HCT116 (cell line): Measurements from ENCODE around the gene PCCA. TPM values are rescaled to one million over a fixed set of nuclear protein-coding genes. Genes with fewer than 3 reads are reported as not detected.

Experiments
- ATAC-seq: fragments of 200-7000 bp; cut with Tn5 transposase; 2 replicates; pipeline ENCODE4 v1.9.1; 2020; ENCODE audit warnings: mild to moderate bottlenecking, moderate library complexity
- BruUV-seq: library from RNA; stranded (reverse); fragments of 400-500 nt; replicated peaks from 2 replicates; lab custom pipeline; 2021; lab: Mats Ljungman, UMichigan
- CTCF ChIA-PET: fragments of 300-600 bp; sonication (Branson Sonifier 250); formaldehyde crosslinking; loops from one replicate; lab custom pipeline; 2021; ENCODE audit warnings: antibody characterized with exemption; lab: Charles Lee
- POLR2A ChIA-PET: fragments of 300-600, 350-600 bp; sonication (Branson Sonifier 250); formaldehyde crosslinking; loops from one replicate; lab custom pipeline; 2021; ENCODE audit warnings: antibody characterized with exemption; lab: Charles Lee
- RAD21 ChIA-PET, 2 experiments: fragments of 300-600 bp; sonication (Branson Sonifier 250); formaldehyde crosslinking; loops; one replicate each; lab custom pipeline; 2023; ENCODE audit warnings: low total read pairs in 2 of 2; ENCODE audit not compliant: uncharacterized antibody in 2 of 2, unreplicated experiment in 2 of 2, low non-redundant PET in 1 of 2; lab: Charles Lee
- DNase-seq: peaks from one replicate; pipeline ENCODE4 v3.0.0-alpha.2; 2010; ENCODE audit warnings: low read depth, low spot score
- H2AFZ ChIP-seq: fragments of 200-600 bp; shearing (Covaris generic), sonication (generic); 2 replicates; pipeline ENCODE4 v1.6.1; 2017; ENCODE audit warnings: low read depth, mixed run types, mixed read lengths, antibody characterized with exemption, low read length; ENCODE audit not compliant: poor library complexity, severe bottlenecking
- H3K27ac ChIP-seq: 2 replicates; pipeline ENCODE4 v1.5.1; 2012; ENCODE audit warnings: low read depth, low read length
- H3K27me3 ChIP-seq: fragments of 200-600 bp; sonication (generic); 2 replicates; pipeline ENCODE4 v1.6.1; 2016; ENCODE audit warnings: mixed run types, low read length, mixed read lengths; ENCODE audit not compliant: insufficient read depth
- H3K36me3 ChIP-seq, 2 experiments: fragments of 200-500 bp in 1 of 2; fragments of 200-600 bp in 1 of 2; sonication (Bioruptor generic) in 1 of 2; sonication (generic) in 1 of 2; 2 replicates each; pipeline versions ENCODE4 v1.5.1 to v1.6.1; 2014 to 2016; ENCODE audit warnings: low read length in 2 of 2, inconsistent platforms in 1 of 2, mixed read lengths in 1 of 2, mixed run types in 1 of 2; ENCODE audit not compliant: insufficient read depth in 2 of 2, control insufficient read depth in 1 of 2
- H3K4me1 ChIP-seq, 2 experiments: fragments of 200-600 bp in 1 of 2; sonication (generic) in 1 of 2; 2 replicates each; pipeline versions ENCODE4 v1.5.1 to v1.6.1; 2012 to 2017; ENCODE audit warnings: low read length in 2 of 2, inconsistent platforms in 1 of 2, mild to moderate bottlenecking in 1 of 2, mixed read lengths in 1 of 2, mixed run types in 1 of 2, moderate library complexity in 1 of 2; ENCODE audit not compliant: insufficient read depth in 2 of 2, control insufficient read depth in 1 of 2
- H3K4me2 ChIP-seq: fragments of 200-600 bp; sonication (generic); 2 replicates; pipeline ENCODE4 v1.6.1; 2017; ENCODE audit warnings: mixed run types, low read length, mixed read lengths
- H3K4me3 ChIP-seq, 2 experiments: fragments of 200-600 bp in 1 of 2; sonication (generic) in 1 of 2; replicated peaks in 1 of 2; 2 replicates each; pipeline ENCODE4 v1.5.1; 2011 to 2016; ENCODE audit warnings: low read length in 2 of 2, control low read depth in 1 of 2, low read depth in 1 of 2, mild to moderate bottlenecking in 1 of 2, mixed read lengths in 1 of 2, mixed run types in 1 of 2
- H3K79me2 ChIP-seq: fragments of 200-600 bp; sonication (generic); 2 replicates; pipeline ENCODE4 v1.6.1; 2017; ENCODE audit warnings: mild to moderate bottlenecking, mixed run types, low read length, moderate library complexity, mixed read lengths; ENCODE audit not compliant: insufficient read depth
- H3K9ac ChIP-seq: fragments of 200-600 bp; sonication (generic); 2 replicates; pipeline ENCODE4 v1.6.1; 2016; ENCODE audit warnings: low read length, mixed read lengths
- H3K9me2 ChIP-seq: fragments of 200-600 bp; sonication (generic), shearing (Covaris generic); 2 replicates; pipeline ENCODE4 v1.6.1; 2017; ENCODE audit warnings: mixed run types, mild to moderate bottlenecking, moderate library complexity; ENCODE audit not compliant: insufficient read depth
- H3K9me3 ChIP-seq, 2 experiments: fragments of 200-500 bp in 1 of 2; fragments of 200-600 bp in 1 of 2; sonication (Bioruptor generic) in 1 of 2; sonication (generic) in 1 of 2; 2 replicates each; pipeline ENCODE4 v1.6.1; 2014 to 2017; ENCODE audit warnings: low read length in 2 of 2, mixed read lengths in 2 of 2, inconsistent platforms in 1 of 2, low read depth in 1 of 2, mild to moderate bottlenecking in 1 of 2, mixed run types in 1 of 2, moderate library complexity in 1 of 2; ENCODE audit not compliant: control insufficient read depth in 1 of 2, insufficient read depth in 1 of 2
- H4K20me1 ChIP-seq: fragments of 200-600 bp; sonication (generic), shearing (Covaris generic); 2 replicates; pipeline ENCODE4 v1.6.1; 2017; ENCODE audit warnings: mixed run types, mild to moderate bottlenecking, moderate library complexity; ENCODE audit not compliant: insufficient read depth
- CBX3 ChIP-seq: IDR thresholded peaks from 2 replicates; pipeline ENCODE4 v1.6.1; 2012; ENCODE audit warnings: low read depth
- CEBPB ChIP-seq: IDR thresholded peaks from 2 replicates; pipeline ENCODE4 v1.6.1; 2012; ENCODE audit warnings: low read depth
- CTCF ChIP-seq, 3 experiments: fragments of 200-600 bp in 1 of 3; sonication (generic) in 1 of 3; IDR thresholded peaks in 2 of 3; conservative IDR thresholded peaks in 1 of 3; 2 replicates each; pipeline ENCODE4 v1.5.1; 2012 to 2017; ENCODE audit warnings: low read depth in 2 of 3, low read length in 2 of 3, antibody characterized with exemption in 1 of 3, borderline replicate concordance in 1 of 3, control low read depth in 1 of 3, mild to moderate bottlenecking in 1 of 3, mixed read lengths in 1 of 3, mixed run types in 1 of 3, moderate library complexity in 1 of 3; ENCODE audit not compliant: insufficient read depth in 1 of 3
- EGR1 ChIP-seq: IDR thresholded peaks from 2 replicates; pipeline ENCODE4 v1.6.1; 2012; ENCODE audit warnings: low read depth
- ELF1 ChIP-seq: IDR thresholded peaks from 2 replicates; pipeline ENCODE4 v1.6.1; 2012; ENCODE audit warnings: low read depth, borderline replicate concordance
- EZH2 ChIP-seq: fragments of 200-600 bp; sonication (generic); IDR thresholded peaks from 2 replicates; pipeline ENCODE4 v1.6.1; 2017; ENCODE audit warnings: antibody characterized with exemption, mixed run types
- EZH2phosphoT487 ChIP-seq: fragments of 200-600 bp; IDR thresholded peaks from 2 replicates; pipeline ENCODE4 v1.6.1; 2018; ENCODE audit warnings: antibody characterized with exemption, borderline replicate concordance
- FOSL1 ChIP-seq: IDR thresholded peaks from 2 replicates; pipeline ENCODE4 v1.6.1; 2012; ENCODE audit warnings: low read depth
- JUND ChIP-seq: IDR thresholded peaks from 2 replicates; pipeline ENCODE4 v1.6.1; 2012
- MAX ChIP-seq: IDR thresholded peaks from 2 replicates; pipeline ENCODE4 v1.6.1; 2012
- POLR2A ChIP-seq: IDR thresholded peaks from 2 replicates; pipeline ENCODE4 v1.7.0; 2011; ENCODE audit warnings: borderline replicate concordance; ENCODE audit not compliant: insufficient read depth, insufficient read length; ENCODE audit errors: extremely low read depth
- POLR2AphosphoS5 ChIP-seq: IDR thresholded peaks from 2 replicates; pipeline ENCODE4 v1.6.1; 2011; ENCODE audit warnings: mild to moderate bottlenecking, low read depth, low read length, moderate library complexity
- RAD21 ChIP-seq: IDR thresholded peaks from 2 replicates; pipeline ENCODE4 v1.6.1; 2012; ENCODE audit warnings: low read depth, mild to moderate bottlenecking
- REST ChIP-seq: IDR thresholded peaks from 2 replicates; pipeline ENCODE4 v1.6.1; 2012; ENCODE audit warnings: low read depth
- SP1 ChIP-seq: IDR thresholded peaks from 2 replicates; pipeline ENCODE4 v1.6.1; 2012; ENCODE audit warnings: low read depth
- SRF ChIP-seq: IDR thresholded peaks from 2 replicates; pipeline ENCODE4 v1.6.1; 2012; ENCODE audit warnings: low read depth
- TCF7L2 ChIP-seq: IDR thresholded peaks from 2 replicates; pipeline ENCODE4 v1.7.0; 2011; ENCODE audit warnings: borderline replicate concordance, inconsistent platforms; ENCODE audit not compliant: insufficient read depth, insufficient read length; ENCODE audit errors: extremely low read depth
- ZFX ChIP-seq: fragments of 450-650 bp; IDR thresholded peaks from 2 replicates; pipeline ENCODE4 v1.6.1; 2017
- ZNF274 ChIP-seq: fragments of 200-500 bp; sonication (Bioruptor generic); IDR thresholded peaks from 2 replicates; pipeline ENCODE4 v1.6.1; 2014; ENCODE audit warnings: mild to moderate bottlenecking, low read depth, low read length, inconsistent platforms
- intact Hi-C: fragments of 100-400 bp; cut with micrococcal nuclease; formaldehyde crosslinking; loops from 2 replicates; pipeline ENCODE4 v1.10.0; 2022
- total RNA-seq: library from RNA; stranded (reverse); gene quantifications from one replicate; pipeline ENCODE4 v1.2.1, GENCODE V29; 2021; ENCODE audit not compliant: unreplicated experiment

Gene PCCA
- total RNA-seq, 1 experiment from 2014 or later = 23.0 TPM

DNA sequence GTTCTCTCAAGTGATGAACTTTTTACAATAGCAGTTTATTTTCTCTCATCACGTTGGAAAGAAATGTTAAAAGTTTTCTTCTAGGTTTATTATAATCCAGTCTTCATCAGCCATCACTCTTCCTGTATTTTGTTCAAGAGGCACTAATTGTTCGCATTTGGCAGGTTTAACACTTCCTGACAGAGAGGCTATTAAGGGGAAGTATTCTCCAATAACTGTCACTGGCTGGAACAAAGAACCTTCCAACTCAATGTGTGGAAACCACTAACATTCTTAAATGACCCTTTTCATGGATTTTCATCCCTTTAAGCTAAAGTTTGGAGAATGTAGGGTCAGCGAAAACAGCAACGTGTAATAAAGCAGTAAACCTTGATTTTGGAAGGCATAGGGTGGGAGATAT lies 145.1 kb downstream of the PCCA start:
- H3K36me3 ChIP-seq = no peaks in the 10 kb centered on the region
- no peaks in the 10 kb centered on the region for H3K79me2 ChIP-seq
- H3K4me2 ChIP-seq = no peak overlapping the region
- ChIA-PET RAD21 (interaction anchor here (0.7 to 1.2 kb wide), 2 partner anchors 191 to 317 kb away, joined by 3 to 4 read pairs; no protein-coding TSS in a partner anchor), POLR2A (no interaction called here), CTCF (interaction anchor here (1.4 to 4.8 kb wide), 4 partner anchors 25 to 579 kb away, joined by 3 to 42 read pairs (median 9); no protein-coding TSS in a partner anchor)
- no peak overlapping the region for H3K4me3 ChIP-seq
- intact Hi-C loops = loop anchor here (2.0 kb wide), 1 partner anchor 281 kb away; no protein-coding TSS in a partner anchor
- DNase-seq (no peak), ATAC-seq (no peak)
- H2AFZ ChIP-seq = no peak overlapping the region
- BruUV-seq = no TSS peak
- H3K27me3 ChIP-seq = no peaks in the 10 kb centered on the region
- TF ChIP-seq SRF (no peak), JUND (no peak), ZNF274 (no peak), ELF1 (no peak), RAD21 (no peak), REST (no peak), TCF7L2 (no peak), EGR1 (no peak), MAX (no peak), CTCF (IDR thresholded peaks at IDR 0.05 in 2 of 3, conservative IDR thresholded peaks at IDR 0.05 in 1 of 3; ENCODE audit: borderline replicate concordance in 1 of 3, insufficient read depth in 1 of 3, low read depth in 2 of 3, low read length in 2 of 3) (no peak), CEBPB (no peak), POLR2A (no peak), SP1 (no peak), POLR2AphosphoS5 (no peak), ZFX (no peak), EZH2phosphoT487 (no peak), FOSL1 (no peak), EZH2 (no peak), CBX3 (no peak)
- no peak overlapping the region for H3K27ac ChIP-seq
- H3K9ac ChIP-seq = no peak overlapping the region
- no peaks in the 10 kb centered on the region for H4K20me1 ChIP-seq
- H3K9me3 ChIP-seq = no peaks in the 10 kb centered on the region
- H3K4me1 ChIP-seq = peaks cover 21 to 24% of the 10 kb centered on the region in 2 experiments
- no peaks in the 10 kb centered on the region for H3K9me2 ChIP-seq
